OCI-LY1 (cell line): ENCODE measurements around the gene EXD3.

Source experiments
- CTCF ChIP-seq: fragments of 200-600 bp; sonication (generic), shearing (Covaris generic); IDR thresholded peaks from 2 replicates; pipeline ENCODE4 v1.5.1; 2017; ENCODE audit warnings: mild to moderate bottlenecking, antibody characterized with exemption, low read length, moderate library complexity, mixed read lengths
- EZH2 ChIP-seq: fragments of 200-600 bp; sonication (generic), shearing (Covaris generic); IDR thresholded peaks from 2 replicates; pipeline ENCODE4 v1.8.0; 2017; ENCODE audit warnings: borderline replicate concordance, mixed run types, mild to moderate bottlenecking, antibody characterized with exemption, low read length, moderate library complexity, mixed read lengths

GRCh38 chr9:137430723-137431415 is 7.9 kb upstream of the EXD3 start:
- no peak for TF ChIP-seq CTCF
- no peak for TF ChIP-seq EZH2
